Astrocyte (in vitro differentiated cells and primary cell): ENCODE data around the gene CRYBG3. TPM values are rescaled to one million over a fixed set of nuclear protein-coding genes. Genes with fewer than 3 reads are reported as not detected.

Experiments
- DNase-seq: peaks from one replicate; pipeline ENCODE4 v3.0.0-alpha.2; 2010; ENCODE audit warnings: low read depth
- FAIRE-seq: peaks from 2 replicates; lab custom pipeline; 2011; peaks lifted over from hg19 to GRCh38; lab: Jason Lieb, UNC
- H2AFZ ChIP-seq: 2 replicates; pipeline ENCODE4 v1.6.0; 2012; ENCODE audit warnings: low read depth, low read length, inconsistent platforms
- H3K27ac ChIP-seq: 2 replicates; pipeline ENCODE4 v1.5.1; 2011; ENCODE audit warnings: low read depth, low read length, inconsistent platforms
- H3K27me3 ChIP-seq: 2 replicates; pipeline ENCODE4 v1.6.0; 2011; ENCODE audit warnings: low read length, inconsistent platforms; ENCODE audit not compliant: insufficient read depth
- H3K36me3 ChIP-seq: 2 replicates; pipeline ENCODE4 v1.5.1; 2011; ENCODE audit warnings: low read length, inconsistent platforms; ENCODE audit not compliant: insufficient read depth
- H3K4me1 ChIP-seq: 2 replicates; pipeline ENCODE4 v1.5.1; 2011; ENCODE audit warnings: low read length, inconsistent platforms; ENCODE audit not compliant: insufficient read depth
- H3K4me2 ChIP-seq: 2 replicates; pipeline ENCODE4 v1.6.0; 2012; ENCODE audit warnings: low read length, inconsistent platforms
- H3K4me3 ChIP-seq: 2 replicates; pipeline ENCODE4 v1.5.1; 2011; ENCODE audit warnings: low read depth, mild to moderate bottlenecking, low read length, inconsistent platforms; ENCODE audit not compliant: insufficient read depth
- H3K79me2 ChIP-seq: 2 replicates; pipeline ENCODE4 v1.6.0; 2012; ENCODE audit warnings: mild to moderate bottlenecking, low read length, inconsistent platforms; ENCODE audit not compliant: insufficient read depth
- H3K9ac ChIP-seq: 2 replicates; pipeline ENCODE4 v1.6.0; 2012; ENCODE audit warnings: mild to moderate bottlenecking, low read length, inconsistent platforms
- H3K9me3 ChIP-seq: 2 replicates; pipeline ENCODE4 v1.5.1; 2012; ENCODE audit warnings: low read depth, mild to moderate bottlenecking, low read length, inconsistent platforms; ENCODE audit not compliant: insufficient read depth
- H4K20me1 ChIP-seq: 2 replicates; pipeline ENCODE4 v1.6.0; 2012; ENCODE audit warnings: low read length, inconsistent platforms; ENCODE audit not compliant: insufficient read depth
- H3K27ac Mint-ChIP-seq: one replicate; pipeline ENCODE4 v1.8.0; 2021; ENCODE audit warnings: mild to moderate bottlenecking, mixed read lengths; ENCODE audit not compliant: unreplicated experiment
- H3K27me3 Mint-ChIP-seq: one replicate; pipeline ENCODE4 v1.8.0; 2021; ENCODE audit warnings: low read depth, mixed read lengths; ENCODE audit not compliant: unreplicated experiment
- H3K36me3 Mint-ChIP-seq: one replicate; pipeline ENCODE4 v1.8.0; 2021; ENCODE audit warnings: low read depth, mixed read lengths; ENCODE audit not compliant: unreplicated experiment
- H3K4me1 Mint-ChIP-seq: one replicate; pipeline ENCODE4 v1.8.0; 2021; ENCODE audit warnings: low read depth, mixed read lengths; ENCODE audit not compliant: unreplicated experiment
- H3K4me3 Mint-ChIP-seq: one replicate; pipeline ENCODE4 v1.8.0; 2021; ENCODE audit warnings: mild to moderate bottlenecking, moderate library complexity, mixed read lengths; ENCODE audit not compliant: unreplicated experiment
- H3K9me3 Mint-ChIP-seq: one replicate; pipeline ENCODE4 v1.8.0; 2021; ENCODE audit warnings: mild to moderate bottlenecking, mixed read lengths; ENCODE audit not compliant: unreplicated experiment
- CTCF ChIP-seq: IDR thresholded peaks from 2 replicates; pipeline ENCODE4 v1.5.1; 2011; ENCODE audit warnings: low read depth, mild to moderate bottlenecking, inconsistent platforms, low read length, moderate library complexity; ENCODE audit not compliant: insufficient read depth
- EZH2 ChIP-seq: IDR thresholded peaks from 2 replicates; pipeline ENCODE4 v1.6.1; 2012; ENCODE audit warnings: mild to moderate bottlenecking, low read length, inconsistent platforms; ENCODE audit not compliant: insufficient read depth
- total RNA-seq: library from RNA; stranded (reverse); gene quantifications from 2 replicates; pipeline ENCODE4 v1.2.1, GENCODE V29; 2021

Gene CRYBG3
- total RNA-seq, 1 donor from 2014 or later = 13.0 TPM

- no peak for TF ChIP-seq CTCF
- TF ChIP-seq EZH2 = no peak
- Histone ChIP-seq H3K4me3 (no peak overlapping the region), H3K9me3 (no peaks in the 10 kb centered on the region), H3K9ac (no peak overlapping the region), H4K20me1 (no peaks in the 10 kb centered on the region), H3K27ac (no peak overlapping the region), H3K4me2 (no peak overlapping the region), H3K36me3 (peaks cover 4% of the 10 kb centered on the region), H3K27me3 (no peaks in the 10 kb centered on the region), H3K79me2 (no peaks in the 10 kb centered on the region), H2AFZ (no peak overlapping the region), H3K4me1 (no peaks in the 10 kb centered on the region)
- Mint-ChIP-seq H3K27ac (no peak overlapping the region), H3K4me3 (no peak overlapping the region), H3K4me1 (peaks cover 4% of the 10 kb centered on the region), H3K27me3 (no peaks in the 10 kb centered on the region), H3K36me3 (peaks cover 15% of the 10 kb centered on the region), H3K9me3 (no peaks in the 10 kb centered on the region)
- no peak for DNase-seq
- no peak for FAIRE-seq
These were observed 107.2 kb downstream of the CRYBG3 start for GRCh38 chr3:97928986-97929385.

GRCh38 chr3:97930018-97930417, 108.2 kb downstream of the CRYBG3 start:
- Histone ChIP-seq H3K9ac (no peak overlapping the region), H3K27me3 (no peaks in the 10 kb centered on the region), H2AFZ (no peak overlapping the region), H4K20me1 (no peaks in the 10 kb centered on the region), H3K4me1 (no peaks in the 10 kb centered on the region), H3K9me3 (no peaks in the 10 kb centered on the region), H3K4me3 (no peak overlapping the region), H3K36me3 (peaks cover 5% of the 10 kb centered on the region), H3K79me2 (no peaks in the 10 kb centered on the region), H3K4me2 (no peak overlapping the region), H3K27ac (no peak overlapping the region)
- Mint-ChIP-seq H3K4me1 (peaks cover 4% of the 10 kb centered on the region), H3K36me3 (peaks cover 15% of the 10 kb centered on the region), H3K27ac (no peak overlapping the region), H3K27me3 (no peaks in the 10 kb centered on the region), H3K4me3 (no peak overlapping the region), H3K9me3 (no peaks in the 10 kb centered on the region)
- FAIRE-seq = no peak
- TF ChIP-seq CTCF (no peak), EZH2 (no peak)
- no peak for DNase-seq

GRCh38 chr3:97931218-97931617, 109.4 kb downstream of the CRYBG3 start:
- DNase-seq (no peak), FAIRE-seq (no peak)
- TF ChIP-seq EZH2 = no peak
- TF ChIP-seq CTCF = no peak
- Histone ChIP-seq H2AFZ (no peak overlapping the region), H3K4me3 (no peak overlapping the region), H3K27me3 (no peaks in the 10 kb centered on the region), H4K20me1 (no peaks in the 10 kb centered on the region), H3K4me1 (no peaks in the 10 kb centered on the region), H3K9me3 (no peaks in the 10 kb centered on the region), H3K79me2 (no peaks in the 10 kb centered on the region), H3K9ac (no peak overlapping the region), H3K36me3 (peaks cover 5% of the 10 kb centered on the region), H3K4me2 (no peak overlapping the region), H3K27ac (no peak overlapping the region)
- Mint-ChIP-seq H3K36me3 (peaks cover 14% of the 10 kb centered on the region), H3K4me3 (no peak overlapping the region), H3K4me1 (peaks cover 4% of the 10 kb centered on the region), H3K27me3 (no peaks in the 10 kb centered on the region), H3K9me3 (no peaks in the 10 kb centered on the region), H3K27ac (no peak overlapping the region)
